Stimulated activated CD4-positive, alpha-beta T cell treated with anti-CD3 and anti-CD28 coated beads, Interleukin-4, amount 100 ng/mL, for 4 hours (primary cell): ENCODE results near the gene HLA-DMA.
A peak's percentile ranks its signal among the peaks of the same experiment; 100 is the strongest.
"Not testable (repeated sequence)": the region's sequence is repeated elsewhere in the genome, so short reads cannot be mapped to it uniquely, and the experiment has no call there.

Source experiments
- DNase-seq, 2 experiments: peaks; one replicate each; pipeline ENCODE4 v3.0.0-alpha.2; 2020

The HLA-DMA gene

GRCh38 chr6:32954267-32954666 lies 1.4 kb upstream of the HLA-DMA start:
- no peak for DNase-seq

GRCh38 chr6:32953775-32954174 lies 878 bp upstream of the HLA-DMA start:
- no peak for DNase-seq

GRCh38 chr6:32950449-32950848 lies 2.4 kb downstream of the HLA-DMA start:
- DNase-seq, result no peak

GRCh38 chr6:32950010-32950409 lies 2.9 kb downstream of the HLA-DMA start:
- no peak for DNase-seq

- no peak for DNase-seq
These were observed 3.8 kb downstream of the HLA-DMA start for GRCh38 chr6:32949113-32949512.

GRCh38 chr6:32947552-32948465 lies 5.1 kb downstream of the HLA-DMA start:
- no peak for DNase-seq

- no peak for DNase-seq
These were observed 6.0 kb downstream of the HLA-DMA start for GRCh38 chr6:32946893-32947292.

GRCh38 chr6:32945953-32946352 lies 6.9 kb downstream of the HLA-DMA start:
- no peak for DNase-seq

- peak in 1 of 2 experiments; percentile 44 for DNase-seq
These were observed 7.7 kb downstream of the HLA-DMA start for GRCh38 chr6:32945108-32945760.

GRCh38 chr6:32943864-32944649 lies 8.8 kb downstream of the HLA-DMA start:
- DNase-seq, result peak in 1 of 2 experiments; percentile 21

- DNase-seq, result not testable (repeated sequence)
These were observed 10.3 kb downstream of the HLA-DMA start for GRCh38 chr6:32942555-32943123.

- DNase-seq, result peak; percentile 13 to 48
These were observed 11.6 kb downstream of the HLA-DMA start for GRCh38 chr6:32941214-32941768.

- peak in 1 of 2 experiments; percentile 41 for DNase-seq
These were observed 12.2 kb downstream of the HLA-DMA start, which contains the start of gene HLA-DMB for GRCh38 chr6:32940656-32941213. TSS of gene HLA-DMB (minus strand) at chr6:32941028. CDS start at chr6:32940807, 221 bp downstream.

GRCh38 chr6:32938494-32938893 lies 14.4 kb downstream of the HLA-DMA start:
- DNase-seq, result no peak

GRCh38 chr6:32937230-32937633 lies 15.7 kb downstream of the HLA-DMA start:
- DNase-seq, result no peak

- DNase-seq, result no peak
These were observed 16.4 kb downstream of the HLA-DMA start for GRCh38 chr6:32936239-32937152.

- DNase-seq, result no peak
These were observed 17.2 kb downstream of the HLA-DMA start for GRCh38 chr6:32935551-32936238.

- peak; percentile 64 to 74 for DNase-seq
These were observed 19.2 kb downstream of the HLA-DMA start for GRCh38 chr6:32933661-32934085.

- DNase-seq, result no peak
These were observed 20.6 kb downstream of the HLA-DMA start for GRCh38 chr6:32932132-32932868.

- no peak for DNase-seq
These were observed 21.7 kb downstream of the HLA-DMA start for GRCh38 chr6:32931211-32931610.
